OCI-LY7 (cell line): ENCODE results near the gene ATP6V0D1. TPM values are rescaled to one million over a fixed set of nuclear protein-coding genes. Genes with fewer than 3 reads are reported as not detected.

ENCODE experiments used
- BruUV-seq: library from RNA; stranded (reverse); fragments of 400-500 nt; replicated peaks from 2 replicates; lab custom pipeline; 2021; lab: Mats Ljungman, UMichigan
- CTCF ChIA-PET: fragments of 300-600 bp; sonication (Branson Sonifier 250); formaldehyde crosslinking; loops from one replicate; lab custom pipeline; 2022; ENCODE audit warnings: antibody characterized with exemption; ENCODE audit not compliant: unreplicated experiment; lab: Charles Lee
- POLR2A ChIA-PET: fragments of 300-600 bp; sonication (Branson Sonifier 250); formaldehyde crosslinking; loops from one replicate; lab custom pipeline; 2022; ENCODE audit warnings: antibody characterized with exemption; lab: Charles Lee
- DNase-seq: peaks from one replicate; pipeline ENCODE4 v3.0.0-alpha.2; 2015; ENCODE audit warnings: low spot score
- H2AFZ ChIP-seq: fragments of 200-600 bp; sonication (generic), shearing (Covaris generic); 2 replicates; pipeline ENCODE4 v1.6.1; 2014; ENCODE audit warnings: mild to moderate bottlenecking, antibody characterized with exemption, low read length, moderate library complexity
- H3K27ac ChIP-seq: fragments of 200-600 bp; sonication (generic); 2 replicates; pipeline ENCODE4 v1.5.1; 2014; ENCODE audit warnings: mixed run types, low read depth, mild to moderate bottlenecking, moderate library complexity, low read length, inconsistent platforms; ENCODE audit not compliant: poor library complexity, severe bottlenecking
- H3K36me3 ChIP-seq: fragments of 200-600 bp; sonication (generic); 2 replicates; pipeline ENCODE4 v1.6.1; 2014; ENCODE audit warnings: mild to moderate bottlenecking, antibody characterized with exemption, low read length, moderate library complexity, mixed read lengths; ENCODE audit not compliant: insufficient read depth
- H3K4me1 ChIP-seq: fragments of 200-600 bp; sonication (generic); 2 replicates; pipeline ENCODE4 v1.5.1; 2014; ENCODE audit warnings: mild to moderate bottlenecking, low read length; ENCODE audit not compliant: insufficient read depth, poor library complexity, severe bottlenecking
- H3K4me2 ChIP-seq: fragments of 200-600 bp; sonication (generic); 2 replicates; pipeline ENCODE4 v1.6.1; 2014; ENCODE audit warnings: mild to moderate bottlenecking, low read length
- H3K4me3 ChIP-seq: fragments of 200-600 bp; sonication (generic); 2 replicates; pipeline ENCODE4 v1.5.1; 2014; ENCODE audit warnings: mild to moderate bottlenecking, low read depth, low read length; ENCODE audit not compliant: poor library complexity, severe bottlenecking
- H3K79me2 ChIP-seq: fragments of 200-600 bp; sonication (generic); 2 replicates; pipeline ENCODE4 v1.6.1; 2016; ENCODE audit warnings: low read depth, mild to moderate bottlenecking, low read length, moderate library complexity, mixed read lengths; ENCODE audit not compliant: insufficient read depth
- H3K9me2 ChIP-seq: fragments of 200-600 bp; sonication (generic); 2 replicates; pipeline ENCODE4 v1.6.1; 2016; ENCODE audit warnings: mild to moderate bottlenecking, low read length, mixed read lengths; ENCODE audit not compliant: insufficient read depth
- H3K9me3 ChIP-seq: fragments of 200-600 bp; sonication (generic); 2 replicates; pipeline ENCODE4 v1.6.1; 2014; ENCODE audit warnings: mild to moderate bottlenecking, mixed run types, low read length, mixed read lengths
- H4K20me1 ChIP-seq: fragments of 200-600 bp; sonication (generic); 2 replicates; pipeline ENCODE4 v1.6.1; 2014; ENCODE audit warnings: mild to moderate bottlenecking, antibody characterized with exemption, low read length, moderate library complexity, mixed read lengths; ENCODE audit not compliant: insufficient read depth
- CTCF ChIP-seq: fragments of 200-600 bp; sonication (generic); conservative IDR thresholded peaks from 2 replicates; pipeline ENCODE4 v1.5.1; 2014; ENCODE audit warnings: mild to moderate bottlenecking, antibody characterized with exemption, low read length, moderate library complexity, mixed read lengths
- EZH2phosphoT487 ChIP-seq: fragments of 200-600 bp; sonication (generic); IDR thresholded peaks from 2 replicates; pipeline ENCODE4 v1.6.1; 2018; ENCODE audit warnings: low read depth, borderline replicate concordance, mild to moderate bottlenecking, mixed run types, antibody characterized with exemption, low read length, moderate library complexity, mixed read lengths
- intact Hi-C: fragments of 100-400 bp; cut with micrococcal nuclease; formaldehyde crosslinking; loops from one replicate; pipeline ENCODE4 v1.10.0; 2022; ENCODE audit not compliant: unreplicated experiment
- total RNA-seq, 2 experiments: library from RNA; depleted of rRNA in 1 of 2; stranded (reverse); fragments of >200 nt in 1 of 2; shearing (Covaris generic) in 1 of 2; gene quantifications; 2 replicates each; pipeline ENCODE4 v1.2.3, GENCODE V29; 2014 to 2022

ATP6V0D1 gene
- total RNA-seq, 2 experiments from 2014 or later: 24.4 to 38.0 TPM

GRCh38 chr16:67445913-67446907 is 34.7 kb downstream of the ATP6V0D1 start:
- Histone ChIP-seq H3K4me3 (no peak overlapping the region), H3K4me2 (no peak overlapping the region), H3K4me1 (no peaks in the 10 kb centered on the region), H4K20me1 (no peaks in the 10 kb centered on the region), H3K36me3 (no peaks in the 10 kb centered on the region), H2AFZ (no peak overlapping the region), H3K9me2 (no peaks in the 10 kb centered on the region), H3K9me3 (no peaks in the 10 kb centered on the region), H3K27ac (no peak overlapping the region), H3K79me2 (no peaks in the 10 kb centered on the region)
- POLR2A ChIA-PET: no interaction called here
- DNase-seq: no peak
- TF ChIP-seq EZH2phosphoT487: no peak
- TF ChIP-seq CTCF: no peak
- CTCF ChIA-PET: no interaction called here
- BruUV-seq: no TSS peak
- intact Hi-C loops: no loop called here

GRCh38 chr16:67445441-67445912 is 35.5 kb downstream of the ATP6V0D1 start:
- BruUV-seq: no TSS peak
- ChIA-PET CTCF (no interaction called here), POLR2A (no interaction called here)
- no peaks in the 10 kb centered on the region for H3K36me3 ChIP-seq
- intact Hi-C loops: no loop called here
- H4K20me1 ChIP-seq: no peaks in the 10 kb centered on the region
- TF ChIP-seq EZH2phosphoT487 (no peak), CTCF (0 out of 2 replicates have a peak, but pooled peaks have one; percentile 11)
- H3K27ac ChIP-seq: no peak overlapping the region
- no peaks in the 10 kb centered on the region for H3K9me2 ChIP-seq
- no peak overlapping the region for H3K4me2 ChIP-seq
- no peaks in the 10 kb centered on the region for H3K4me1 ChIP-seq
- H2AFZ ChIP-seq: no peak overlapping the region
- DNase-seq: no peak
- no peaks in the 10 kb centered on the region for H3K79me2 ChIP-seq
- no peak overlapping the region for H3K4me3 ChIP-seq
- H3K9me3 ChIP-seq: no peaks in the 10 kb centered on the region

- Histone ChIP-seq H2AFZ (no peak overlapping the region), H3K4me2 (no peak overlapping the region), H3K9me2 (no peaks in the 10 kb centered on the region), H3K4me3 (no peak overlapping the region), H3K4me1 (no peaks in the 10 kb centered on the region), H3K79me2 (no peaks in the 10 kb centered on the region), H3K36me3 (no peaks in the 10 kb centered on the region), H3K9me3 (no peaks in the 10 kb centered on the region), H4K20me1 (no peaks in the 10 kb centered on the region), H3K27ac (no peak overlapping the region)
- TF ChIP-seq CTCF (no peak), EZH2phosphoT487 (no peak)
- CTCF ChIA-PET: no interaction called here
- BruUV-seq: no TSS peak
- POLR2A ChIA-PET: no interaction called here
- no peak for DNase-seq
- intact Hi-C loops: no loop called here
Measured at GRCh38 chr16:67445126-67445426, 35.9 kb downstream of the ATP6V0D1 start.
